ENCODE data around the gene HCN2. TPM values are rescaled to one million over a fixed set of nuclear protein-coding genes. Genes with fewer than 3 reads are reported as not detected.

Gene HCN2
- total and polyA plus RNA-seq, 2 of the 13 experiments (the other 11 are each of a cell fraction or from before 2014, with no cell fraction given): 0.01 TPM; not detected in 1

DNA sequence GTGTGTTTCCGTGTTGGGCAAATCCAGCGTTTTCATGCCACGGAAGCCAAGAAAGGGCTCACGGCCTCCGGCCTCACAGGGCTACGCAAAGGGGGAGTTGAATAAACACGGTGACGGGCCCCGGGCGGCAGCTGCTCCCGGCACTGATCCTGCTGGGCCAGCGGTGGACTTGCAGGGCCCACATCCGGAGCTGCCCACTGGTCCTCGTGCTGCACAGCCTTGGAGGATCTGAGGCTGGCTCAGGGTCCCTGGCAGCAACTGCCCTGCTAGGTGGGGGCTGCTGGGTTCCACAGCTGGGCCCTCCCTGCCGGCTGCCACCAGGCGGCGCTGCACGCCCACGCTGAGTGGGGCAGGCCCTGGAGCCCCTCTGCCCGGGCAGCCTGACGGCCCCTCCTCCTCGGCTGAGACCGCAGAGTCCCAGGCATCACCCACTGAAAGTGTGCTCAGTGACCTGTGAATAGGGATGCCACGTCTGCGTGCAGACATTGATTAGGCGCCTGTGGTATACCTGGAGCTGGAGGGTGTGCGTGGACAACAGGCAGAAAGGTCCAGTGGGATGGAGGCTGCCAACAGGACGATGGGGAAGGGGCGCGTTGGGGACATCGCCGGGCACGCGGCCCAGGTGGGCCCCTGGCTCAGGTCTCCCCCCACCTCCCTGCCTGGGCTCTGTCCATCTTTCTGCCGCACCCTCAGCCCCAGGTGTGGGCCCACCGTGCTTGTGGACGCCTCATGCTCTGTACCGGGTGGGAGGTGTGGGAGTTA, 5.3 kb upstream of the HCN2 start (continued):
- no peak for TF ChIP-seq ZBTB40 (IDR thresholded peaks at IDR 0.05)
- TF ChIP-seq ZBTB40 (CRISPR knock-in tag; IDR thresholded peaks at IDR 0.05): 0 out of 2 replicates have a peak, but pooled peaks have one; percentile 42
- TF ChIP-seq PAWR (CRISPR knock-in tag; IDR thresholded peaks at IDR 0.05; ENCODE audit: borderline replicate concordance): no peak
- TF ChIP-seq ZNF747 (CRISPR knock-in tag; IDR thresholded peaks at IDR 0.05; ENCODE audit: borderline replicate concordance): peak; percentile 80
- TF ChIP-seq ZNF207 (IDR thresholded peaks at IDR 0.05; ENCODE audit: borderline replicate concordance): no peak
- TF ChIP-seq FOXA3 (CRISPR knock-in tag; IDR thresholded peaks at IDR 0.05): peak; percentile 46
- peak; percentile 88 for TF ChIP-seq ZBTB38 (CRISPR knock-in tag; IDR thresholded peaks at IDR 0.05)
- TF ChIP-seq ZNF260 (CRISPR knock-in tag; IDR thresholded peaks at IDR 0.05; ENCODE audit: borderline replicate concordance, low read depth): no peak
- peak; percentile 42; the same call in 1 of the 2 replicates for TF ChIP-seq SP4 (CRISPR knock-in tag; IDR thresholded peaks at IDR 0.05)
- peak; percentile 98 for TF ChIP-seq ZNF326 (CRISPR knock-in tag; IDR thresholded peaks at IDR 0.05; ENCODE audit: borderline replicate concordance)
- peak; percentile 36; the same call in 1 of the 2 replicates for TF ChIP-seq ZNF788 (CRISPR knock-in tag; IDR thresholded peaks at IDR 0.05; ENCODE audit: borderline replicate concordance)
- TF ChIP-seq TFDP2 (CRISPR knock-in tag; IDR thresholded peaks at IDR 0.05): no peak; the same call in 1 of the 2 replicates
- TF ChIP-seq, protein P1, sequence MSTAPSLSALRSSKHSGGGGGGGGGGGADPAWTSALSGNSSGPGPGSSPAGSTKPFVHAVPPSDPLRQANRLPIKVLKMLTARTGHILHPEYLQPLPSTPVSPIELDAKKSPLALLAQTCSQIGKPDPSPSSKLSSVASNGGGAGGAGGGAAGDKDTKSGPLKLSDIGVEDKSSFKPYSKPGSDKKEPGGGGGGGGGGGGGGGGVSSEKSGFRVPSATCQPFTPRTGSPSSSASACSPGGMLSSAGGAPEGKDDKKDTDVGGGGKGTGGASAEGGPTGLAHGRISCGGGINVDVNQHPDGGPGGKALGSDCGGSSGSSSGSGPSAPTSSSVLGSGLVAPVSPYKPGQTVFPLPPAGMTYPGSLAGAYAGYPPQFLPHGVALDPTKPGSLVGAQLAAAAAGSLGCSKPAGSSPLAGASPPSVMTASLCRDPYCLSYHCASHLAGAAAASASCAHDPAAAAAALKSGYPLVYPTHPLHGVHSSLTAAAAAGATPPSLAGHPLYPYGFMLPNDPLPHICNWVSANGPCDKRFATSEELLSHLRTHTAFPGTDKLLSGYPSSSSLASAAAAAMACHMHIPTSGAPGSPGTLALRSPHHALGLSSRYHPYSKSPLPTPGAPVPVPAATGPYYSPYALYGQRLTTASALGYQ (CRISPR knock-in tag; IDR thresholded peaks at IDR 0.05): peak; percentile 42; the same call in 1 of the 2 replicates
- TF ChIP-seq SP2 (CRISPR knock-in tag; IDR thresholded peaks at IDR 0.05): peak; percentile 27; the same call in 1 of the 2 replicates
- peak; percentile 73 for TF ChIP-seq ZSCAN31 (CRISPR knock-in tag; IDR thresholded peaks at IDR 0.05; ENCODE audit: low read depth)
- TF ChIP-seq CHCHD3 (CRISPR knock-in tag; IDR thresholded peaks at IDR 0.05): 0 out of 2 replicates have a peak, but pooled peaks have one; percentile 4
- peak; percentile 49; the same call in 1 of the 2 replicates for TF ChIP-seq KAT7 (CRISPR knock-in tag; IDR thresholded peaks at IDR 0.05; ENCODE audit: borderline replicate concordance)

Measured in HepG2 (cell line).